Calu3 (cell line): Measurements from ENCODE around the gene F12. TPM values are rescaled to one million over a fixed set of nuclear protein-coding genes. Genes with fewer than 3 reads are reported as not detected.

Experiments used
- BruUV-seq: library from RNA; stranded (reverse); fragments of 400-500 nt; replicated peaks from 2 replicates; lab custom pipeline; 2021; lab: Mats Ljungman, UMichigan
- CTCF ChIA-PET: fragments of 300-600 bp; sonication (Branson Sonifier 250); formaldehyde crosslinking; loops from one replicate; lab custom pipeline; 2022; ENCODE audit warnings: antibody characterized with exemption; lab: Charles Lee
- DNase-seq: peaks from one replicate; pipeline ENCODE4 v3.0.0; 2022
- H3K27ac Mint-ChIP-seq: one replicate; pipeline ENCODE4 v1.8.0; 2022; ENCODE audit warnings: mixed read lengths; ENCODE audit not compliant: unreplicated experiment
- H3K27me3 Mint-ChIP-seq: one replicate; pipeline ENCODE4 v1.8.0; 2022; ENCODE audit warnings: mixed read lengths; ENCODE audit not compliant: unreplicated experiment
- H3K36me3 Mint-ChIP-seq: one replicate; pipeline ENCODE4 v1.8.0; 2022; ENCODE audit warnings: mild to moderate bottlenecking, moderate library complexity, mixed read lengths; ENCODE audit not compliant: insufficient read depth, unreplicated experiment
- H3K4me1 Mint-ChIP-seq: one replicate; pipeline ENCODE4 v1.8.0; 2022; ENCODE audit warnings: mild to moderate bottlenecking, low read depth, mixed read lengths; ENCODE audit not compliant: unreplicated experiment
- H3K4me3 Mint-ChIP-seq: one replicate; pipeline ENCODE4 v1.8.0; 2022; ENCODE audit warnings: mild to moderate bottlenecking, low read depth, moderate library complexity, mixed read lengths; ENCODE audit not compliant: unreplicated experiment
- H3K9me3 Mint-ChIP-seq: one replicate; pipeline ENCODE4 v1.8.0; 2022; ENCODE audit warnings: low read depth, mixed read lengths; ENCODE audit not compliant: unreplicated experiment
- intact Hi-C: fragments of 100-400 bp; cut with micrococcal nuclease; formaldehyde crosslinking; loops from one replicate; pipeline ENCODE4 v1.10.0; 2022; ENCODE audit not compliant: unreplicated experiment
- total RNA-seq: library from RNA; stranded (reverse); gene quantifications from 2 replicates; pipeline ENCODE4 v1.2.3, GENCODE V29; 2022
- TF ChIP-seq, protein P1 (sequence below): fragments of 200-600 bp; IDR thresholded peaks from one replicate; pipeline ENCODE4 v1.8.0; 2022; ENCODE audit warnings: antibody characterized with exemption; ENCODE audit not compliant: unreplicated experiment

The F12 gene
- total RNA-seq, 1 experiment from 2014 or later: 14.3 TPM

DNA sequence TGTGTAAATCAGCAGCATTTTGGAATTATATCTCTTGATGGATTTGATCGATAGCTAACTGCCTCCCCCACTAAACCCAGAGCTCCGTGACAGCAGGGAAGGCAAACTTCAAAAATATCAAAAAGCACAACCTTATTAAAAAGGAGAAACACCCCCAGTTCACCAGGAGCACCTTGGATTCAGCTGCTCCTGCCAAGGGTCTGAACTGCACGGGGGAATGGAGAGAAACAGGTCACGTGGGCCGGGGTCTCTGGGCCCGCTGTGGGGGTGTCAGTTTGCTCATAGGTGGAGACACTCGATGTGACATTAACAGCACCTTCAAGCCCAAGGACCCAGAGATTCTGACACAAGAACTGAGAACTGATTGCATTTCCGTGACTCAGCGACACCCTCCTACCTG lies 26.2 kb downstream of the F12 start:
- CTCF ChIA-PET: no interaction called here

DNA sequence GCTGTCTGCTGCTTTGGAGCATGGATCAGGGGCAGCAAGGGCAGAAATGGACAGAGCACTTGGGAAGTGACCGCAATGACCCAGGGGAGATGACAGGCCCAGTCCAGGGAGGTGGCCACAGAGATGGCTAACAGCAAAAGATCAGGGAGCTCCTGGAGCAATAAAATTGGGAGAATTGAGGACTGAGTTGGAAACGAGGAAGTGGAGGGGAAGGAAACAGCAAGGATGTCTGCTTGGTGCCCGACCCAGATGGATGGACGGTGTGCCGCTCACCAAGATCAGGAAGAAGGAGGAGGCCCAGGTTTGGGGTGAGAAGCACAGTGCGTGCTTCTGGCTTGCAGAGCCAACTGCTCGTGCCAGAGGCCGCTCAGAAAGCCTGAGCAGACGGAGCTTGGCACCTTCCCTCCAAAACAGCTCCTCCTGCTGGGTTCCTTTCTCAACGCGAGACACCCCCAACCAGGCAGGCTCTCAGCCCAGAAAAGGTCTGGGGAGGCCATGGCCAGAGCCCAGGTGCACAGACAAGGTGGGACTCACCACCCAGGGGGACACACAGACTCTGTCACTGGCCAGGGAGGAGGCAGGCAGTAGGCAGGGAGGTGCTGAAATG lies 26.8 kb downstream of the F12 start:
- CTCF ChIA-PET: interaction anchor here (0.6 kb wide), 3 partner anchors 67 to 257 kb away, joined by 3 to 6 read pairs (median 3); no protein-coding TSS in a partner anchor
- TF ChIP-seq, protein P1, sequence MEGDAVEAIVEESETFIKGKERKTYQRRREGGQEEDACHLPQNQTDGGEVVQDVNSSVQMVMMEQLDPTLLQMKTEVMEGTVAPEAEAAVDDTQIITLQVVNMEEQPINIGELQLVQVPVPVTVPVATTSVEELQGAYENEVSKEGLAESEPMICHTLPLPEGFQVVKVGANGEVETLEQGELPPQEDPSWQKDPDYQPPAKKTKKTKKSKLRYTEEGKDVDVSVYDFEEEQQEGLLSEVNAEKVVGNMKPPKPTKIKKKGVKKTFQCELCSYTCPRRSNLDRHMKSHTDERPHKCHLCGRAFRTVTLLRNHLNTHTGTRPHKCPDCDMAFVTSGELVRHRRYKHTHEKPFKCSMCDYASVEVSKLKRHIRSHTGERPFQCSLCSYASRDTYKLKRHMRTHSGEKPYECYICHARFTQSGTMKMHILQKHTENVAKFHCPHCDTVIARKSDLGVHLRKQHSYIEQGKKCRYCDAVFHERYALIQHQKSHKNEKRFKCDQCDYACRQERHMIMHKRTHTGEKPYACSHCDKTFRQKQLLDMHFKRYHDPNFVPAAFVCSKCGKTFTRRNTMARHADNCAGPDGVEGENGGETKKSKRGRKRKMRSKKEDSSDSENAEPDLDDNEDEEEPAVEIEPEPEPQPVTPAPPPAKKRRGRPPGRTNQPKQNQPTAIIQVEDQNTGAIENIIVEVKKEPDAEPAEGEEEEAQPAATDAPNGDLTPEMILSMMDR: no peak
- no peaks in the 10 kb centered on the region for H3K9me3 Mint-ChIP-seq
- H3K27me3 Mint-ChIP-seq: no peaks in the 10 kb centered on the region
- intact Hi-C loops: no loop called here
- H3K4me1 Mint-ChIP-seq: peaks cover 39% of the 10 kb centered on the region
- no peak for DNase-seq
- no peak overlapping the region for H3K27ac Mint-ChIP-seq
- no TSS peak for BruUV-seq
- H3K36me3 Mint-ChIP-seq: peaks cover 17% of the 10 kb centered on the region
- H3K4me3 Mint-ChIP-seq: no peak overlapping the region

More for the DNA sequence above, 26.2 kb downstream of the F12 start:
- intact Hi-C loops: no loop called here
- H3K4me3 Mint-ChIP-seq: no peak overlapping the region
- DNase-seq: no peak
- H3K4me1 Mint-ChIP-seq: peaks cover 36% of the 10 kb centered on the region
- BruUV-seq: no TSS peak
- H3K36me3 Mint-ChIP-seq: peaks cover 17% of the 10 kb centered on the region
- H3K9me3 Mint-ChIP-seq: no peaks in the 10 kb centered on the region
- H3K27me3 Mint-ChIP-seq: no peaks in the 10 kb centered on the region
- TF ChIP-seq, protein P1: no peak
- no peak overlapping the region for H3K27ac Mint-ChIP-seq

DNA sequence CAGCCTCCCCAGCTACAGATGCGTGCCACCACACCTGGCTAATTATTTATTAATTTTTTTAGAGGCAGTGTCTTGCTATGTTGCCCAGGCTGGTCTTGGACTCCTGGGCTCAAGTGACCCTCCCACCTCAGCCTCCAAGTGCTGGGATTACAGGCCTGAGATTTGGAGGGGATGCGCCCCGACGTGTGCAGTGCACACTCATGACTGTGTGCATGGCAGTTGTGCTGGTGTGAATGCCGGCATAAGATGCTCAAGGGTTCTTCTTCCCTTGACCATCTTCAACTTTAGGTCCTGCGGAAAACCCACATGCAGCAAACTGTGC lies 28.6 kb downstream of the F12 start:
- Mint-ChIP-seq H3K4me3 (no peak overlapping the region), H3K36me3 (peaks cover 22% of the 10 kb centered on the region), H3K27ac (no peak overlapping the region), H3K4me1 (peaks cover 49% of the 10 kb centered on the region), H3K27me3 (no peaks in the 10 kb centered on the region), H3K9me3 (no peaks in the 10 kb centered on the region)
- DNase-seq: no peak
- intact Hi-C loops: no loop called here
- CTCF ChIA-PET: interaction anchor here (0.8 to 3.2 kb wide), 2 partner anchors 9 to 16 kb away, joined by 7 to 56 read pairs; no protein-coding TSS in a partner anchor
- no TSS peak for BruUV-seq
- TF ChIP-seq, protein P1: no peak

DNA sequence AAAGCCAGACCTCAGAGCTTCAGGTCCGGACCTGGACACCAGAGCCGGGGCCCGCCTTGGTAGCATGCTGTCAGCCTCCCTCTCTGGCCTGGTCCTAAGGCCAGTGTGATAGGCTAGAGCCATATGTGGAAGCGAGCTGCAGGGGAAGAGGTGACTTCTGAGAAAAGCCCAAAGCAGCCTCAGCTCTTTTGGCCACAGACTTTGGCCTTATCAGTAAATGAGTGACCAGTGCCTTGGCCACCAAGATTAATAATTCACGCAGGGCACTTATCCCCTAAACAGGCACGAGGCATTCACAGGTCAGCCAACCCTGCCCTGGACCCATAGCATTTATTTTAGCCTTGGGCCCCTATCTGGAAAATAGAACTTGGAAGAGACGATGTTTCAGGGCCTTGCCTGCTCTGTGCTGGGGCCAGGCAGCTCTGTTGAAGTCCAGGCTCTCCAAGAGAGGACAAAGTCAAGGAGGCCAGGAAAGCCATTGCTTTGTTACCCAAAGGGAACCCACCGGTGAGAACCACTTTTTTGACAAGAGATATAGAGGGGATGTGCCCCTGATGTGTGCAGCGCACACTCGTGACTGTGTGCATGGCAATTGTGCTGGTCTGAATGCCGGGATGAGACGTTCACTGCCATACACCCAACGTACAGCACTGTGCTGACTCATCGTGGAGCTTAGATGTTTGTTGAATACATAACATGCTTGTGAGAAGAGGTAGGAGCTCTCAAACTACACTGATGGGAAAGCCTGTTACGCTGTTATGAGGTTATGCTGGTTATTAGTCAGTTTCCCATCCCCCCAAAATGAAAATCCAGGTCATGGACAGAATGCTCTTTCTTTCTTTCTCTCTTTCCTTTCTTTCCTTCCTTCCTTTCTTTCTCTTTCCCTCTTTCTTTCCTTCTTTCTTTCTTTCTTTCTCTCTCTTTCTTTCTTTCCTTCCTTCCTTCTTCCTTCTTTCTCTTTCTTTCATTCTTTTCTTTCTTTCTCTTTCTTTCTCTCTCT lies 30.2 kb downstream of the F12 start:
- peak overlapping the region; percentile 90 for H3K27ac Mint-ChIP-seq
- CTCF ChIA-PET: interaction anchor here (0.6 to 3.2 kb wide), 11 partner anchors 9 to 292 kb away, joined by 3 to 56 read pairs (median 5); partner anchors contain the start of gene LMAN2
- H3K36me3 Mint-ChIP-seq: peaks cover 22% of the 10 kb centered on the region
- peaks cover 49% of the 10 kb centered on the region for H3K4me1 Mint-ChIP-seq
- H3K27me3 Mint-ChIP-seq: no peaks in the 10 kb centered on the region
- intact Hi-C loops: no loop called here
- peak overlapping the region; percentile 49 for H3K4me3 Mint-ChIP-seq
- TF ChIP-seq, protein P1: no peak
- DNase-seq: peak; percentile 67
- H3K9me3 Mint-ChIP-seq: no peaks in the 10 kb centered on the region
- TSS peak; percentile 65 for BruUV-seq
